Skeletal muscle satellite cell (primary cell): ENCODE measurements around the gene EME2.

Source experiments
- H3K27me3 ChIP-seq: 2 replicates; pipeline ENCODE4 v1.7.0; 2013; ENCODE audit warnings: low read length; ENCODE audit not compliant: control insufficient read depth, insufficient read depth
- H3K36me3 ChIP-seq: 2 replicates; pipeline ENCODE4 v1.7.0; 2013; ENCODE audit warnings: mild to moderate bottlenecking, control low read depth, low read length; ENCODE audit not compliant: insufficient read depth
- H3K4me1 ChIP-seq: 2 replicates; pipeline ENCODE4 v1.7.0; 2013; ENCODE audit warnings: low read length; ENCODE audit not compliant: control insufficient read depth, insufficient read depth
- H3K4me2 ChIP-seq: 2 replicates; pipeline ENCODE4 v1.7.0; 2013; ENCODE audit warnings: mild to moderate bottlenecking, low read length
- H3K4me3 ChIP-seq: 2 replicates; pipeline ENCODE4 v1.7.0; 2013; ENCODE audit warnings: low read length
- H3K9ac ChIP-seq: 2 replicates; pipeline ENCODE4 v1.7.0; 2013; ENCODE audit warnings: mild to moderate bottlenecking, low read depth, low read length, moderate library complexity
- H3K9me3 ChIP-seq: replicated peaks from 2 replicates; pipeline ENCODE4 v1.7.0; 2013; ENCODE audit warnings: mild to moderate bottlenecking, control low read depth, low read length

EME2 gene

GRCh38 chr16:1746693-1747195, 25.9 kb upstream of the EME2 start:
- H3K4me2 ChIP-seq: peak overlapping the region; percentile 64
- peak overlapping the region; percentile 7 for H3K4me3 ChIP-seq
- no peaks in the 10 kb centered on the region for H3K27me3 ChIP-seq
- peaks cover 64% of the 10 kb centered on the region for H3K36me3 ChIP-seq
- peaks cover 38% of the 10 kb centered on the region for H3K4me1 ChIP-seq
- peak overlapping the region; percentile 61 for H3K9ac ChIP-seq
- no peaks in the 10 kb centered on the region for H3K9me3 ChIP-seq

GRCh38 chr16:1747934-1748333, 24.7 kb upstream of the EME2 start:
- H3K4me3 ChIP-seq: no peak overlapping the region

GRCh38 chr16:1749152-1750117, 23.2 kb upstream of the EME2 start:
- H3K27me3 ChIP-seq: no peaks in the 10 kb centered on the region
- peaks cover 36% of the 10 kb centered on the region for H3K4me1 ChIP-seq
- no peak overlapping the region for H3K4me3 ChIP-seq
- H3K36me3 ChIP-seq: peaks cover 58% of the 10 kb centered on the region
- no peaks in the 10 kb centered on the region for H3K9me3 ChIP-seq
- H3K9ac ChIP-seq: no peak overlapping the region
- H3K4me2 ChIP-seq: no peak overlapping the region

More at GRCh38 chr16:1747934-1748333, 24.7 kb upstream of the EME2 start:
- H3K4me2 ChIP-seq: no peak overlapping the region
- H3K4me1 ChIP-seq: peaks cover 38% of the 10 kb centered on the region
- H3K9ac ChIP-seq: no peak overlapping the region
- no peaks in the 10 kb centered on the region for H3K27me3 ChIP-seq
- H3K36me3 ChIP-seq: peaks cover 69% of the 10 kb centered on the region
- H3K9me3 ChIP-seq: no peaks in the 10 kb centered on the region

- Histone ChIP-seq H3K4me2 (no peak overlapping the region), H3K9ac (no peak overlapping the region), H3K27me3 (no peaks in the 10 kb centered on the region), H3K9me3 (no peaks in the 10 kb centered on the region), H3K36me3 (peaks cover 60% of the 10 kb centered on the region), H3K4me3 (no peak overlapping the region), H3K4me1 (peaks cover 14% of the 10 kb centered on the region)
Observed at GRCh38 chr16:1751946-1752345, 20.7 kb upstream of the EME2 start.

GRCh38 chr16:1752853-1753252, 19.8 kb upstream of the EME2 start:
- Histone ChIP-seq H3K9ac (no peak overlapping the region), H3K36me3 (peaks cover 53% of the 10 kb centered on the region), H3K4me1 (peaks cover 9% of the 10 kb centered on the region), H3K27me3 (no peaks in the 10 kb centered on the region), H3K9me3 (no peaks in the 10 kb centered on the region), H3K4me3 (no peak overlapping the region), H3K4me2 (no peak overlapping the region)

GRCh38 chr16:1754204-1754603, 18.4 kb upstream of the EME2 start:
- H3K9me3 ChIP-seq: no peaks in the 10 kb centered on the region
- H3K9ac ChIP-seq: no peak overlapping the region
- H3K27me3 ChIP-seq: no peaks in the 10 kb centered on the region
- H3K4me3 ChIP-seq: no peak overlapping the region
- H3K4me1 ChIP-seq: peaks cover 9% of the 10 kb centered on the region
- peaks cover 46% of the 10 kb centered on the region for H3K36me3 ChIP-seq
- no peak overlapping the region for H3K4me2 ChIP-seq

- H3K27me3 ChIP-seq: no peaks in the 10 kb centered on the region
- peaks cover 44% of the 10 kb centered on the region for H3K36me3 ChIP-seq
- H3K9ac ChIP-seq: no peak overlapping the region
- H3K4me1 ChIP-seq: no peaks in the 10 kb centered on the region
- no peak overlapping the region for H3K4me3 ChIP-seq
- no peak overlapping the region for H3K4me2 ChIP-seq
- no peaks in the 10 kb centered on the region for H3K9me3 ChIP-seq
Observed at GRCh38 chr16:1757714-1758461, 14.7 kb upstream of the EME2 start.

- Histone ChIP-seq H3K9me3 (no peaks in the 10 kb centered on the region), H3K9ac (no peak overlapping the region), H3K27me3 (no peaks in the 10 kb centered on the region), H3K4me3 (no peak overlapping the region), H3K4me2 (no peak overlapping the region), H3K4me1 (no peaks in the 10 kb centered on the region), H3K36me3 (peaks cover 50% of the 10 kb centered on the region)
Observed at GRCh38 chr16:1758923-1759322, 13.7 kb upstream of the EME2 start.

- H3K9me3 ChIP-seq: no peaks in the 10 kb centered on the region
- no peak overlapping the region for H3K9ac ChIP-seq
- no peaks in the 10 kb centered on the region for H3K27me3 ChIP-seq
- no peak overlapping the region for H3K4me2 ChIP-seq
- H3K4me3 ChIP-seq: no peak overlapping the region
- no peaks in the 10 kb centered on the region for H3K4me1 ChIP-seq
- peaks cover 56% of the 10 kb centered on the region for H3K36me3 ChIP-seq
Observed at GRCh38 chr16:1759511-1759910, 13.1 kb upstream of the EME2 start.

GRCh38 chr16:1760911-1761310, 11.7 kb upstream of the EME2 start:
- Histone ChIP-seq H3K4me3 (no peak overlapping the region), H3K9ac (no peak overlapping the region), H3K36me3 (peaks cover 62% of the 10 kb centered on the region), H3K27me3 (no peaks in the 10 kb centered on the region), H3K4me1 (no peaks in the 10 kb centered on the region), H3K9me3 (no peaks in the 10 kb centered on the region), H3K4me2 (no peak overlapping the region)

GRCh38 chr16:1761751-1762150, 10.9 kb upstream of the EME2 start:
- Histone ChIP-seq H3K4me2 (no peak overlapping the region), H3K36me3 (peaks cover 66% of the 10 kb centered on the region), H3K9ac (no peak overlapping the region), H3K27me3 (no peaks in the 10 kb centered on the region), H3K4me1 (no peaks in the 10 kb centered on the region), H3K9me3 (no peaks in the 10 kb centered on the region), H3K4me3 (no peak overlapping the region)
